Spleen (tissue), 11 donors: ENCODE data around the gene MYL9. TPM values are rescaled to one million over a fixed set of nuclear protein-coding genes. Genes with fewer than 3 reads are reported as not detected.

Experiments
- DNase-seq: peaks from one replicate; pipeline ENCODE4 v3.0.0-alpha.2; 2020
- H3K27ac ChIP-seq, 8 donors: fragments of 200-600 bp; sonication (generic) in 7 of 8; 1 replicate in 4 of 8; 2 replicates in 4 of 8; pipeline versions ENCODE4 v1.5.0 to v1.8.0; 2016 to 2021; ENCODE audit warnings: inconsistent platforms in 4 of 8, mild to moderate bottlenecking in 4 of 8, moderate library complexity in 1 of 8
- H3K27me3 ChIP-seq, 7 donors: fragments of 200-600 bp; sonication (generic) in 6 of 7; replicated peaks in 1 of 7; 1 replicate in 4 of 7; 2 replicates in 3 of 7; pipeline versions ENCODE4 v1.5.0 to v1.8.0; 2016 to 2021; ENCODE audit warnings: inconsistent platforms in 3 of 7, mild to moderate bottlenecking in 1 of 7
- H3K36me3 ChIP-seq, 6 donors: fragments of 200-600 bp; sonication (generic) in 5 of 6; 1 replicate in 4 of 6; 2 replicates in 2 of 6; pipeline versions ENCODE4 v1.5.0 to v1.8.0; 2016 to 2021; ENCODE audit warnings: inconsistent platforms in 2 of 6
- H3K4me1 ChIP-seq, 6 donors: fragments of 200-600 bp; sonication (generic) in 5 of 6; 1 replicate in 3 of 6; 2 replicates in 3 of 6; pipeline versions ENCODE4 v1.5.0 to v1.8.0; 2016 to 2021; ENCODE audit warnings: inconsistent platforms in 3 of 6
- H3K4me3 ChIP-seq, 8 donors: fragments of 200-600 bp; sonication (generic) in 7 of 8; 1 replicate in 4 of 8; 2 replicates in 4 of 8; pipeline versions ENCODE4 v1.5.0 to v1.8.0; 2016 to 2021; ENCODE audit warnings: inconsistent platforms in 4 of 8, mild to moderate bottlenecking in 4 of 8, moderate library complexity in 2 of 8
- H3K9me3 ChIP-seq, 8 donors: fragments of 200-600 bp; sonication (generic) in 7 of 8; 1 replicate in 4 of 8; 2 replicates in 4 of 8; pipeline versions ENCODE4 v1.5.0 to v1.8.0; 2016 to 2021; ENCODE audit warnings: inconsistent platforms in 4 of 8
- CTCF ChIP-seq, 11 experiments: fragments of 200-600 bp in 7 of 11; fragments of 450-650 bp in 4 of 11; sonication (generic) in 4 of 11; IDR thresholded peaks in 8 of 11; conservative IDR thresholded peaks in 3 of 11; 1 replicate in 7 of 11; 2 replicates in 4 of 11; pipeline versions ENCODE4 v1.4.0 to v1.8.0; 2016 to 2021; ENCODE audit warnings: antibody characterized with exemption in 11 of 11, inconsistent platforms in 4 of 11, mild to moderate bottlenecking in 1 of 11
- POLR2A ChIP-seq, 3 donors: fragments of 450-650 bp; IDR thresholded peaks; one replicate each; pipeline ENCODE4 v1.5.1; 2017; ENCODE audit warnings: antibody characterized with exemption in 3 of 3, mild to moderate bottlenecking in 1 of 3
- POLR2AphosphoS5 ChIP-seq, 3 donors: sonication (generic); formaldehyde crosslinking; IDR thresholded peaks; one replicate each; pipeline ENCODE4 v1.5.1; 2017; ENCODE audit warnings: antibody characterized with exemption in 3 of 3
- WGBS, 5 donors: extraction: QIAGEN DNeasy Blood & Tissue Kit in 3 of 5; methylation state at CpG; one replicate each; pipeline versions ENCODE4 v1.1.5 to v1.1.7; 2013 to 2018; 5-methylcytosine and 5-hydroxymethylcytosine counted together
- intact Hi-C: fragments of 100-400 bp; cut with DNase I; formaldehyde crosslinking; loops from one replicate; pipeline ENCODE4 v1.15.0; 2023; ENCODE audit warnings: low total_unique reads
- polyA plus RNA-seq, 3 donors: library from polyadenylated mRNA; stranded (reverse); fragments of 200-250 nt; gene quantifications; one replicate each; pipeline ENCODE4 v1.2.1, GENCODE V29; 2013
- total RNA-seq, 7 donors: library from RNA; depleted of rRNA in 3 of 7; stranded (reverse); fragments of >200 nt in 3 of 7; fragmentation: NEBNext Ultra II Directional in 4 of 7; extraction: Animal tissue kit (Norgen Biotek cat#: 25700) in 4 of 7; gene quantifications; one replicate each; pipeline versions ENCODE4 v1.1.0 to v1.2.1, GENCODE V29; 2016 to 2021
- donor health status: healthy with polysubstance abuse.
- donor health status: DM: no; HTN: no; CAD: no; lungs with moderate emphysema.
- donor health status: DM: no; HTN: no; CAD: no.
- donor health status: Bipolar disorder and iron deficiency.
- donor health status: healthy.
- donor health status: DM: no; HTN: no; CAD: no.
- donor health status: DM: yes; HTN: yes; CAD: no.

MYL9 gene
- total and polyA plus RNA-seq, 10 donors = 30.4 to 369 (median 83.2) TPM

- no peak for DNase-seq
- H3K4me3 ChIP-seq = peak overlapping the region in 1 of 8 donors; percentile 92
- intact Hi-C loops = no loop called here
- no peaks in the 10 kb centered on the region for H3K9me3 ChIP-seq
- H3K27me3 ChIP-seq = peaks cover 0 to 11% (median 0%) of the 10 kb centered on the region in 7 donors
- peak overlapping the region; percentile 91 to 97 (median 95) for H3K27ac ChIP-seq
- TF ChIP-seq CTCF (IDR thresholded peaks at IDR 0.05 in 8 of 11, conservative IDR thresholded peaks at IDR 0.05 in 3 of 11) (no peak), POLR2AphosphoS5 (IDR thresholded peaks at IDR 0.05) (no peak), POLR2A (IDR thresholded peaks at IDR 0.05) (no peak)
- WGBS, 5 donors = 47 to 66% (median 57%) methylated on average over 17 of the region's 17 CpGs
- H3K36me3 ChIP-seq = peaks cover 0 to under 1% (median 0%) of the 10 kb centered on the region in 6 donors
- H3K4me1 ChIP-seq = peaks cover 10 to 42% (median 39%) of the 10 kb centered on the region in 6 donors
Measured at GRCh38 chr20:36571564-36572504, 30.5 kb downstream of the MYL9 start.

GRCh38 chr20:36572701-36573102 is 31.4 kb downstream of the MYL9 start:
- TF ChIP-seq POLR2AphosphoS5 (IDR thresholded peaks at IDR 0.05) (no peak), POLR2A (IDR thresholded peaks at IDR 0.05) (no peak), CTCF (IDR thresholded peaks at IDR 0.05 in 8 of 11, conservative IDR thresholded peaks at IDR 0.05 in 3 of 11) (no peak)
- H3K4me1 ChIP-seq = peaks cover 10 to 49% (median 40%) of the 10 kb centered on the region in 6 donors
- peak overlapping the region; percentile 91 to 97 (median 95) for H3K27ac ChIP-seq
- intact Hi-C loops = no loop called here
- peaks cover 0 to 11% (median 0%) of the 10 kb centered on the region in 7 donors for H3K27me3 ChIP-seq
- peak overlapping the region; percentile 34 to 92 (median 80) for H3K4me3 ChIP-seq
- DNase-seq = no peak
- peaks cover 0 to 9% (median 0%) of the 10 kb centered on the region in 6 donors for H3K36me3 ChIP-seq
- no peaks in the 10 kb centered on the region for H3K9me3 ChIP-seq
- 4 to 12% (median 8%) methylated on average over 14 to 20 of the region's 20 CpGs for WGBS, 5 donors

GRCh38 chr20:36573103-36573797 is 31.9 kb downstream of the MYL9 start, which contains the start of gene TGIF2:
Gene TGIF2 (plus strand): TSS chr20:36573597. CDS start chr20:36578775, 5,178 bp downstream.
- Histone ChIP-seq H3K4me3 (peak within 1 kb of the TSS; percentile 69 to 92 (median 82)), H3K27ac (peak within 1 kb of the TSS; percentile 91 to 97 (median 95)), H3K9me3 (no peaks in the 10 kb centered on the region), H3K27me3 (peaks cover 0 to 11% (median 0%) of the 10 kb centered on the region in 7 donors), H3K36me3 (peaks cover 0 to 9% (median 0%) of the 10 kb centered on the region in 6 donors), H3K4me1 (peaks cover 10 to 55% (median 40%) of the 10 kb centered on the region in 6 donors)
- WGBS, 5 donors = 1 to 2% (median 1%) methylated on average over 32 to 80 of the region's 80 CpGs; no CpG with 5 or more reads in 1 of the 5 donors
- TF ChIP-seq CTCF (IDR thresholded peaks at IDR 0.05 in 8 of 11, conservative IDR thresholded peaks at IDR 0.05 in 3 of 11) (no peak), POLR2A (IDR thresholded peaks at IDR 0.05) (peak in 1 of 3 donors; percentile 58), POLR2AphosphoS5 (IDR thresholded peaks at IDR 0.05) (peak; percentile 80 to 92 (median 89))
- peak; percentile 96 for DNase-seq
- intact Hi-C loops = no loop called here
